Measurements from ENCODE around the gene PRPF31.

DNA sequence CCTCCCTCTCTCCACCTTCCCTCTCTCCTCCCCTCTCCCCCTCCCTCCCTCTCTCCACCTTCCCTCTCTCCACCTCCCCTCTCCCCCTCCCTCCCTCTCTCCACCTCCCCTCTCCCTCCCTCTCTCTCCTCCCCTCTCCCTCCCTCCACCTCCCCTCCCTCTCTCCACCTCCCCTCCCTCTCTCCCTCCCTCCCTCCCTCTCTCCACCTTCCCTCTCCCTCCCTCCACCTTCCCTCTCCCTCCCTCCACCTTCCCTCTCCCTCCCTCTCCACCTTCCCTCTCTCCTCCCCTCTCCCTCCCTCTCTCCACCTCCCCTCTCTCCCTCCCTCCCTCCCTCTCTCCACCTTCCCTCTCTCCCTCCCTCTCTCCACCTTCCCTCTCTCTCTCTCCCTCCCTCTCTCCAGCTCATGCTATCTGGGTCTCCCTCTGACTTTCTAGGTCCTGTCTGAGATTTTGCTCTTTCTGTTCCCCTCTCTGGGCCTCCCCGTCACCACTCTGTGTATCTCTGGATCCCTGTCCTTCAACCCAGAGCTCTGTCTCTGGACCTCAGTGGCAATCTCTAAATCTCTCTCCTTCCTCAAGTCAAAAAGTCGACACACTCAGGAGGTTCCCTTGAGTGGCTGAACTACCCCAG is 18.5 kb downstream of the PRPF31 start:
- TF ChIP-seq MTF1 (CRISPR knock-in tag; IDR thresholded peaks at IDR 0.05): no peak
- no peak for TF ChIP-seq ZNF788 (CRISPR knock-in tag; IDR thresholded peaks at IDR 0.05; ENCODE audit: borderline replicate concordance)
- TF ChIP-seq CTCF (CRISPR knock-in tag; IDR thresholded peaks at IDR 0.05): no peak
- TF ChIP-seq ZNF777 (CRISPR knock-in tag; IDR thresholded peaks at IDR 0.05): no peak
- no peak for TF ChIP-seq GMEB2 (CRISPR knock-in tag; IDR thresholded peaks at IDR 0.05; ENCODE audit: low read depth)
- no peak for TF ChIP-seq KDM1A (CRISPR knock-in tag; IDR thresholded peaks at IDR 0.05)
- TF ChIP-seq RFX5 (IDR thresholded peaks at IDR 0.05; ENCODE audit: low read depth, low read length): no peak
- TF ChIP-seq FOXK1 (CRISPR knock-in tag; IDR thresholded peaks at IDR 0.05; ENCODE audit: borderline replicate concordance, low read depth): no peak
- no peak for TF ChIP-seq ZNF337 (CRISPR knock-in tag; IDR thresholded peaks at IDR 0.05; ENCODE audit: borderline replicate concordance, low read depth)
